H9 (cell line): ENCODE data around the gene ZNF346. TPM values are rescaled to one million over a fixed set of nuclear protein-coding genes. Genes with fewer than 3 reads are reported as not detected.

Experiments used
- DNase-seq: peaks from one replicate; pipeline ENCODE4 v3.0.0-alpha.2; 2017
- H2AFZ ChIP-seq: one replicate; pipeline ENCODE4 v1.6.1; 2013; ENCODE audit warnings: mild to moderate bottlenecking, low read length, control low read depth, moderate library complexity
- H2AK5ac ChIP-seq: 2 replicates; pipeline ENCODE4 v1.6.1; 2013; ENCODE audit warnings: low read length, control low read depth, mixed read lengths; ENCODE audit not compliant: insufficient read length
- H2BK120ac ChIP-seq: one replicate; pipeline ENCODE4 v1.6.1; 2013; ENCODE audit warnings: low read depth, mild to moderate bottlenecking, low read length, control low read depth, inconsistent platforms; ENCODE audit not compliant: poor library complexity, severe bottlenecking
- H2BK12ac ChIP-seq: 2 replicates; pipeline ENCODE4 v1.6.1; 2013; ENCODE audit warnings: low read length, control low read depth, mixed read lengths, low read depth; ENCODE audit not compliant: insufficient read length
- H2BK15ac ChIP-seq: 2 replicates; pipeline ENCODE4 v1.6.1; 2013; ENCODE audit warnings: low read depth, low read length, control low read depth
- H2BK20ac ChIP-seq: one replicate; pipeline ENCODE4 v1.6.1; 2013; ENCODE audit warnings: low read depth, mild to moderate bottlenecking, low read length, control low read depth, inconsistent platforms; ENCODE audit not compliant: poor library complexity, severe bottlenecking
- H2BK5ac ChIP-seq: 2 replicates; pipeline ENCODE4 v1.6.1; 2013; ENCODE audit warnings: low read length, control low read depth, mixed read lengths; ENCODE audit not compliant: insufficient read length
- H3K14ac ChIP-seq: 2 replicates; pipeline ENCODE4 v1.6.1; 2013; ENCODE audit warnings: low read length, control low read depth; ENCODE audit not compliant: insufficient read depth
- H3K18ac ChIP-seq: 2 replicates; pipeline ENCODE4 v1.6.1; 2013; ENCODE audit warnings: low read depth, mild to moderate bottlenecking, mixed read lengths, low read length, control low read depth; ENCODE audit not compliant: insufficient read length
- H3K23ac ChIP-seq: 2 replicates; pipeline ENCODE4 v1.6.1; 2013; ENCODE audit warnings: low read length, control low read depth, mixed read lengths, low read depth; ENCODE audit not compliant: insufficient read length
- H3K23me2 ChIP-seq: 2 replicates; pipeline ENCODE4 v1.6.1; 2013; ENCODE audit warnings: low read depth, mild to moderate bottlenecking, mixed read lengths, low read length, control low read depth; ENCODE audit not compliant: insufficient read length, poor library complexity, severe bottlenecking
- H3K27ac ChIP-seq: 2 replicates; pipeline ENCODE4 v1.5.1; 2013; ENCODE audit warnings: low read length, control low read depth, mixed read lengths, low read depth; ENCODE audit not compliant: insufficient read length
- H3K27me3 ChIP-seq: 2 replicates; pipeline ENCODE4 v1.6.1; 2013; ENCODE audit warnings: low read length, control low read depth, inconsistent platforms; ENCODE audit not compliant: insufficient read depth
- H3K4ac ChIP-seq: 2 replicates; pipeline ENCODE4 v1.6.1; 2013; ENCODE audit warnings: low read depth, mild to moderate bottlenecking, control low read depth, inconsistent platforms, low read length, moderate library complexity
- H3K4me1 ChIP-seq: 2 replicates; pipeline ENCODE4 v1.6.1; 2013; ENCODE audit warnings: low read length, control low read depth, inconsistent platforms; ENCODE audit not compliant: insufficient read depth
- H3K4me2 ChIP-seq: 2 replicates; pipeline ENCODE4 v1.6.1; 2013; ENCODE audit warnings: low read length, control low read depth, mixed read lengths; ENCODE audit not compliant: insufficient read length, insufficient read depth
- H3K56ac ChIP-seq: 2 replicates; pipeline ENCODE4 v1.6.1; 2013; ENCODE audit warnings: low read depth, mild to moderate bottlenecking, mixed read lengths, low read length, control low read depth; ENCODE audit not compliant: insufficient read length
- H3K79me1 ChIP-seq: 2 replicates; pipeline ENCODE4 v1.6.1; 2013; ENCODE audit warnings: low read depth, mild to moderate bottlenecking, moderate library complexity, low read length, control low read depth, inconsistent platforms; ENCODE audit not compliant: insufficient read depth, poor library complexity, severe bottlenecking
- H3K79me2 ChIP-seq: 2 replicates; pipeline ENCODE4 v1.6.1; 2013; ENCODE audit warnings: low read length, control low read depth, inconsistent platforms; ENCODE audit not compliant: insufficient read depth
- H3K9ac ChIP-seq: 2 replicates; pipeline ENCODE4 v1.6.1; 2013; ENCODE audit warnings: low read length, control low read depth, mixed read lengths; ENCODE audit not compliant: insufficient read length; ENCODE audit errors: extremely low read depth
- H3K9me3 ChIP-seq: one replicate; pipeline ENCODE4 v1.6.1; 2013; ENCODE audit warnings: low read depth, low read length, inconsistent platforms; ENCODE audit not compliant: control insufficient read depth
- H3T11ph ChIP-seq: one replicate; pipeline ENCODE4 v1.6.1; 2013; ENCODE audit warnings: mild to moderate bottlenecking, low read length, control low read depth, inconsistent platforms
- H4K20me1 ChIP-seq: one replicate; pipeline ENCODE4 v1.6.1; 2013; ENCODE audit not compliant: control insufficient read depth, insufficient read length, insufficient read depth
- H4K5ac ChIP-seq: 2 replicates; pipeline ENCODE4 v1.6.1; 2013; ENCODE audit warnings: low read depth, mild to moderate bottlenecking, mixed read lengths, low read length, control low read depth; ENCODE audit not compliant: insufficient read length
- H4K8ac ChIP-seq: replicated peaks from 2 replicates; pipeline ENCODE4 v1.6.1; 2013; ENCODE audit warnings: low read length, control low read depth, mixed read lengths, low read depth; ENCODE audit not compliant: insufficient read length
- H4K91ac ChIP-seq: 2 replicates; pipeline ENCODE4 v1.6.1; 2013; ENCODE audit warnings: low read depth, mild to moderate bottlenecking, moderate library complexity, mixed read lengths, low read length, control low read depth; ENCODE audit not compliant: insufficient read length
- H3K27ac Mint-ChIP-seq, 3 experiments: 2 replicates in 2 of 3; 3 replicates in 1 of 3; pipeline ENCODE4 v1.8.0; 2020 to 2021; ENCODE audit warnings: mixed read lengths in 3 of 3, mild to moderate bottlenecking in 1 of 3, moderate library complexity in 1 of 3
- H3K27me3 Mint-ChIP-seq: 2 replicates; pipeline ENCODE4 v1.8.0; 2021; ENCODE audit warnings: low read depth, mild to moderate bottlenecking, moderate library complexity, mixed read lengths
- H3K36me3 Mint-ChIP-seq, 3 experiments: 2 replicates in 2 of 3; 3 replicates in 1 of 3; pipeline ENCODE4 v1.8.0; 2020 to 2021; ENCODE audit warnings: low read depth in 3 of 3, mixed read lengths in 3 of 3; ENCODE audit not compliant: insufficient read depth in 1 of 3
- H3K4me1 Mint-ChIP-seq, 2 experiments: 2 replicates each; pipeline ENCODE4 v1.8.0; 2020; ENCODE audit warnings: mixed read lengths in 2 of 2
- H3K4me3 Mint-ChIP-seq, 2 experiments: 2 replicates in 1 of 2; 3 replicates in 1 of 2; pipeline ENCODE4 v1.8.0; 2020 to 2021; ENCODE audit warnings: mild to moderate bottlenecking in 2 of 2, mixed read lengths in 2 of 2, moderate library complexity in 1 of 2
- H3K9me3 Mint-ChIP-seq, 2 experiments: 2 replicates in 1 of 2; 3 replicates in 1 of 2; pipeline ENCODE4 v1.8.0; 2020; ENCODE audit warnings: mild to moderate bottlenecking in 2 of 2, mixed read lengths in 2 of 2, moderate library complexity in 1 of 2
- CTCF ChIP-seq: fragments of 200-600 bp; sonication (generic); conservative IDR thresholded peaks from 3 replicates; pipeline ENCODE4 v1.8.0; 2021; ENCODE audit warnings: antibody characterized with exemption, mild to moderate bottlenecking
- WGBS: extraction: QIAGEN DNeasy Blood & Tissue Kit; methylation state at CpG from one replicate; pipeline ENCODE4 v1.1.7; 2013; ENCODE audit warnings: missing lambda C conversion rate, low lambda C conversion rate, mixed read lengths; ENCODE audit not compliant: insufficient read length; ENCODE audit errors: extremely low coverage; 5-methylcytosine and 5-hydroxymethylcytosine counted together
- total RNA-seq: library from RNA; stranded (reverse); gene quantifications from 2 replicates; pipeline ENCODE4 v1.2.1, GENCODE V29; 2021

The ZNF346 gene
- total RNA-seq, 1 experiment from 2014 or later: 22.7 TPM

DNA sequence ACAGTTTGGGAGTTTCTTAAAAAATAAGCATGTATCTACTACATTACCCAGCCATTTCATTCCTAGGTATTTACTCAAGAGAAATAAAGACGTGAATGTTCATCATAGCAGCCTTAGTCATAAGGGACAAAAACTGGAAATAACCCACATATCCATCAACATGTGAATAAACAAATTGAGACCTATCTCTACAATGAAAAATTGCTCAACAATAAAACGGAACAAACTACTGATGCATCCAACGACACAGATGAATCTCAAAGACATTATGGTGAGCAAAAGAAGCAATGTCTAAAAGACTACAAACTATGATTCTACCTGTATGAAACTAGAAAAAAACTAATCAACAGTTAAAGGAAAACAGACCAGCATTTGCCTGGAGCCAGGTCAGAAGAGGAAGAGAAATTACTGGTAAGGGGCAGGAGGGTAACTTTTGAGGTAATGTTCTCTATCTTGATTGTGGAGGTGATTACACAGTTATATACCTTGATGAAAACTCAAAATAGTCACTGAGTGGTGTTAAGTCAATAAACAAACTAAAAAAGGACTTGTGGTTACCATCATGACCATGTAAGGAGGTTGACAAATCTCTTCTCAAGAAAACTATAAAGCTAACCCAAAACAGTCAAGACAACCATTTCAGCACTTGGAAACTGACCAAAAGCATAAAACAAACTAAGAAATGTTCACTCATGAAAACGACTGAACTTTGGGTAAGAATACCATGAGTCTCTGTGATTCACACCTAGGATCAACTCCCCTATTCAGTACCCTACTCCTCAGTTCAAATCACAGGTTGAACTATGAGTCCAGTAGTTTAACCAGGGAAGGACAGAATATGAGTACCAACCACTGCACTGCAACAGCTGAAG lies 26.4 kb upstream of the ZNF346 start:
- no peak overlapping the region for H4K8ac ChIP-seq
- no peak overlapping the region for H3T11ph ChIP-seq
- no peak overlapping the region for H3K23ac ChIP-seq
- H3K56ac ChIP-seq: no peak overlapping the region
- no peak overlapping the region for H3K18ac ChIP-seq
- H4K5ac ChIP-seq: no peak overlapping the region
- H2BK5ac ChIP-seq: no peak overlapping the region
- no peaks in the 10 kb centered on the region for H3K23me2 ChIP-seq
- no peaks in the 10 kb centered on the region for H4K20me1 ChIP-seq
- H2AK5ac ChIP-seq: no peak overlapping the region
- H3K27ac ChIP-seq: no peak overlapping the region
- Mint-ChIP-seq H3K36me3 (peaks cover 30 to 44% (median 32%) of the 10 kb centered on the region in 3 experiments), H3K27me3 (no peaks in the 10 kb centered on the region), H3K9me3 (peaks cover 15 to 23% of the 10 kb centered on the region in 2 experiments), H3K4me3 (no peak overlapping the region), H3K27ac (peak overlapping the region in 2 of 3 experiments; percentile 49 to 65; a peak in 2 of 7 replicates), H3K4me1 (peaks cover 7 to 11% of the 10 kb centered on the region in 2 experiments; a peak in 2 of 4 replicates)
- no peak for TF ChIP-seq CTCF
- H2BK120ac ChIP-seq: no peak overlapping the region
- H3K4me1 ChIP-seq: no peaks in the 10 kb centered on the region
- no CpG with 5 or more reads among the region's 4 CpGs for WGBS
- no peak overlapping the region for H3K4ac ChIP-seq
- no peak for DNase-seq
- no peak overlapping the region for H4K91ac ChIP-seq
- no peak overlapping the region for H2BK15ac ChIP-seq
- no peak overlapping the region for H2BK12ac ChIP-seq
- no peak overlapping the region for H2BK20ac ChIP-seq
- H3K27me3 ChIP-seq: no peaks in the 10 kb centered on the region
- H3K9ac ChIP-seq: no peak overlapping the region
- no peak overlapping the region for H3K14ac ChIP-seq
- peaks cover 14% of the 10 kb centered on the region for H3K79me1 ChIP-seq
- no peak overlapping the region for H3K4me2 ChIP-seq
- H2AFZ ChIP-seq: no peak overlapping the region
- H3K9me3 ChIP-seq: no peaks in the 10 kb centered on the region
- H3K79me2 ChIP-seq: peaks cover 29% of the 10 kb centered on the region; the same call in 1 of the 2 replicates
